ENCODE data around the gene IRS1. TPM values are rescaled to one million over a fixed set of nuclear protein-coding genes. Genes with fewer than 3 reads are reported as not detected.

IRS1 gene
- total RNA-seq, 1 experiment from 2014 or later = 38.8 TPM

DNA sequence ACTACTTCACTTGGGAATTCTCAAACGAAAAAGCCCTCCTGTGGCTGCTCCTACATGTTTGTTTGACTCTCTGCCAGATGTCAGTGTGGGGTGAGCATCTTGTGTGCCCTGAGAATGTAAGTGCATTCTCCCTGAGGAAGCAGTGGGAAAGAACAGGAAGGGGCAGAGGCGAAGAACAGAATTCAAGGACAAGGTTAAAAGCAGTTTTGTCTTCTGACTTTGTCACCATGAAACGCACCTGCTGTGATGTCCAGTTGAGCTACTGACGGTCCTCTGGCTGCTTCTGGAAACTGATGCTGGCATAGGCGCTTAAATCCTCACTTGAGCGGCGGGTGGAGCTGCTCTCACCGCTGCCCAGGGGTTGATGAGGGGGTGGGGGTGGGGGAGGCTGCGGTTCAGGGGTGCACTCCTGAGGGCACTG is 4.9 kb downstream of the IRS1 start:
- intact Hi-C loops (cut with micrococcal nuclease) = loop anchor here (1.0 to 10.0 kb wide), 6 partner anchors 52 to 1000 kb away; no protein-coding TSS in a partner anchor
- peaks cover 18% of the 10 kb centered on the region for H4K20me1 ChIP-seq (ENCODE audit: low read length)
- ATAC-seq (no peak), DNase-seq (peak; percentile 55)
- peaks cover 35% of the 10 kb centered on the region for H3K4me1 ChIP-seq (ENCODE audit: insufficient read depth, low read length)
- no peaks in the 10 kb centered on the region for H3K27me3 ChIP-seq (ENCODE audit: low read length)
- H3K79me2 ChIP-seq (ENCODE audit: low read length) = peaks cover 96% of the 10 kb centered on the region
- H3F3A ChIP-seq (ENCODE audit: low read length, unreplicated experiment) = no peaks in the 10 kb centered on the region
- peak overlapping the region; percentile 88 for H3K4me3 ChIP-seq (ENCODE audit: low read length)
- H3K9ac ChIP-seq (ENCODE audit: low read length) = peak overlapping the region; percentile 96
- TF ChIP-seq, protein P1, sequence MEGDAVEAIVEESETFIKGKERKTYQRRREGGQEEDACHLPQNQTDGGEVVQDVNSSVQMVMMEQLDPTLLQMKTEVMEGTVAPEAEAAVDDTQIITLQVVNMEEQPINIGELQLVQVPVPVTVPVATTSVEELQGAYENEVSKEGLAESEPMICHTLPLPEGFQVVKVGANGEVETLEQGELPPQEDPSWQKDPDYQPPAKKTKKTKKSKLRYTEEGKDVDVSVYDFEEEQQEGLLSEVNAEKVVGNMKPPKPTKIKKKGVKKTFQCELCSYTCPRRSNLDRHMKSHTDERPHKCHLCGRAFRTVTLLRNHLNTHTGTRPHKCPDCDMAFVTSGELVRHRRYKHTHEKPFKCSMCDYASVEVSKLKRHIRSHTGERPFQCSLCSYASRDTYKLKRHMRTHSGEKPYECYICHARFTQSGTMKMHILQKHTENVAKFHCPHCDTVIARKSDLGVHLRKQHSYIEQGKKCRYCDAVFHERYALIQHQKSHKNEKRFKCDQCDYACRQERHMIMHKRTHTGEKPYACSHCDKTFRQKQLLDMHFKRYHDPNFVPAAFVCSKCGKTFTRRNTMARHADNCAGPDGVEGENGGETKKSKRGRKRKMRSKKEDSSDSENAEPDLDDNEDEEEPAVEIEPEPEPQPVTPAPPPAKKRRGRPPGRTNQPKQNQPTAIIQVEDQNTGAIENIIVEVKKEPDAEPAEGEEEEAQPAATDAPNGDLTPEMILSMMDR (conservative IDR thresholded peaks at IDR 0.05; ENCODE audit: low read depth, low read length) = no peak
- TF ChIP-seq EZH2 (IDR thresholded peaks at IDR 0.05; ENCODE audit: low read length, unreplicated experiment) = no peak
- no peak for TF ChIP-seq EZH2phosphoT487 (IDR thresholded peaks at IDR 0.05; ENCODE audit: borderline replicate concordance, low read length)
- no peak overlapping the region for H2AFZ ChIP-seq (ENCODE audit: low read length)
- H3K36me3 ChIP-seq (ENCODE audit: low read depth, low read length) = peaks cover 55% of the 10 kb centered on the region
- BruUV-seq (replicated peaks) = no TSS peak
- H3K9me2 ChIP-seq (replicated peaks; ENCODE audit: low read length) = no peaks in the 10 kb centered on the region
- ChIA-PET CTCF (interaction anchor here (1.0 to 1.1 kb wide), 2 partner anchors 906 to 1130 kb away, joined by 3 to 5 read pairs; no protein-coding TSS in a partner anchor), POLR2A (ENCODE audit: unreplicated experiment) (no interaction called here)
- H3K4me2 ChIP-seq (ENCODE audit: low read length) = peak overlapping the region; percentile 97
- H3K9me3 ChIP-seq (ENCODE audit: low read length) = no peaks in the 10 kb centered on the region
- peak overlapping the region; percentile 88 for H3K27ac ChIP-seq (ENCODE audit: low read length)

DNA sequence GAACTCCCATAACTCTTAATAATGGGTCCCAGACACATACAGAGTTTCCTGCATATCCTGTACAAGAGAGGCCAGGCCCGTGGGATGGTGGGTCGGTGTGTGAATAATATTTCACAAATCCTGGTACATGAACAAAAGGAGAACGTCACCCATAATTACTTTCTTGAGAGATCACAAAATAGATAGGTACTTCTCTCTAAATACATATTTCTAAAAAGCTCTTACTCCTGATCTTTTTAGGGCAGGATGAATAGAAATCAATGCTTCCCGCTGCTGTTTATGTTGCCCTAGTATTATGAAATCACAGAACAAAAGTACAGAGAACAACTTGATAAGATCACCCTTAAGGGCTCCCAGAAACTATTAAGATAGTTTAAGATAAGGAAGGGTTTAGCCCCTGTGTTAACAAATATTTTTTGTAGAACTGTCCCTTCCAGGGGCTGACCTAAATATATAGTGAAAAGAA is 5.4 kb downstream of the IRS1 start:
- DNase-seq (no peak), ATAC-seq (no peak)
- Histone ChIP-seq H3F3A (ENCODE audit: low read length, unreplicated experiment) (no peaks in the 10 kb centered on the region), H3K36me3 (ENCODE audit: low read depth, low read length) (peaks cover 55% of the 10 kb centered on the region), H3K4me1 (ENCODE audit: insufficient read depth, low read length) (peaks cover 39% of the 10 kb centered on the region), H3K4me2 (ENCODE audit: low read length) (peak overlapping the region; percentile 97), H3K27ac (ENCODE audit: low read length) (peak overlapping the region; percentile 88), H3K4me3 (ENCODE audit: low read length) (peak overlapping the region; percentile 88), H2AFZ (ENCODE audit: low read length) (no peak overlapping the region), H3K27me3 (ENCODE audit: low read length) (no peaks in the 10 kb centered on the region), H3K79me2 (ENCODE audit: low read length) (peaks cover 98% of the 10 kb centered on the region), H4K20me1 (ENCODE audit: low read length) (peaks cover 18% of the 10 kb centered on the region), H3K9me2 (replicated peaks; ENCODE audit: low read length) (no peaks in the 10 kb centered on the region), H3K9ac (ENCODE audit: low read length) (peak overlapping the region; percentile 96), H3K9me3 (ENCODE audit: low read length) (no peaks in the 10 kb centered on the region)
- TF ChIP-seq EZH2 (IDR thresholded peaks at IDR 0.05; ENCODE audit: low read length, unreplicated experiment) (no peak), EZH2phosphoT487 (IDR thresholded peaks at IDR 0.05; ENCODE audit: borderline replicate concordance, low read length) (no peak)
- TF ChIP-seq, protein P1 (conservative IDR thresholded peaks at IDR 0.05; ENCODE audit: low read depth, low read length) = no peak
- CTCF ChIA-PET = interaction anchor here (1.0 to 1.1 kb wide), 2 partner anchors 905 to 1129 kb away, joined by 3 to 5 read pairs; no protein-coding TSS in a partner anchor
- BruUV-seq (replicated peaks) = TSS peak; percentile 2
- intact Hi-C loops (cut with micrococcal nuclease) = loop anchor here (1.0 to 10.0 kb wide), 5 partner anchors 52 to 999 kb away; no protein-coding TSS in a partner anchor
- POLR2A ChIA-PET (ENCODE audit: unreplicated experiment) = no interaction called here

DNA sequence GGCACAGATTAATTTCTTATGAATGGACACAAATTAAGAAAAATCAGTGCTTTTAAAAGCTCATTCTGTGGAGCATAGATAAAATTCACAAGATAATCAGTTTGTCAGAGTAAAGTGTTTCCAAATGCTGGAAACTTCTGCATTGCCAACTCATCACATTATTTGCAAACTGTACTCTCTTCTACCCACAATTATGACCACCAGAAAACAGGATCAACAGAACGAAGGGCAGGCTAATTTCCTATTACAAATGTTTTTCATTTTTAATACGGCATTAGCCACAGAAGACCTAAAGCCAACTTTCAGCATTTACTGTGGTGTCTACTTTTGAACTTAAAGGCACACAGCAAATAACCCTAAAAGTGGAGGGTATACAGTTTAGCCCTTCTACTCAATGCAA is 6.0 kb downstream of the IRS1 start:
- Histone ChIP-seq H3K9me2 (replicated peaks; ENCODE audit: low read length) (no peaks in the 10 kb centered on the region), H3K9me3 (ENCODE audit: low read length) (no peaks in the 10 kb centered on the region), H3K9ac (ENCODE audit: low read length) (peak overlapping the region; percentile 96), H3K4me1 (ENCODE audit: insufficient read depth, low read length) (peaks cover 39% of the 10 kb centered on the region), H3K36me3 (ENCODE audit: low read depth, low read length) (peaks cover 55% of the 10 kb centered on the region), H3F3A (ENCODE audit: low read length, unreplicated experiment) (no peaks in the 10 kb centered on the region), H2AFZ (ENCODE audit: low read length) (no peak overlapping the region), H4K20me1 (ENCODE audit: low read length) (peaks cover 18% of the 10 kb centered on the region), H3K27ac (ENCODE audit: low read length) (peak overlapping the region; percentile 88), H3K79me2 (ENCODE audit: low read length) (peaks cover 98% of the 10 kb centered on the region), H3K4me3 (ENCODE audit: low read length) (peak overlapping the region; percentile 88), H3K4me2 (ENCODE audit: low read length) (peak overlapping the region; percentile 97), H3K27me3 (ENCODE audit: low read length) (no peaks in the 10 kb centered on the region)
- TF ChIP-seq, protein P1 (conservative IDR thresholded peaks at IDR 0.05; ENCODE audit: low read depth, low read length) = no peak
- TF ChIP-seq EZH2phosphoT487 (IDR thresholded peaks at IDR 0.05; ENCODE audit: borderline replicate concordance, low read length) = no peak
- no peak for TF ChIP-seq EZH2 (IDR thresholded peaks at IDR 0.05; ENCODE audit: low read length, unreplicated experiment)
- BruUV-seq (replicated peaks) = no TSS peak
- POLR2A ChIA-PET (ENCODE audit: unreplicated experiment) = no interaction called here
- DNase-seq = no peak
- CTCF ChIA-PET = no interaction called here
- intact Hi-C loops (cut with micrococcal nuclease) = loop anchor here (1.0 to 10.0 kb wide), 7 partner anchors 51 to 999 kb away; no protein-coding TSS in a partner anchor
- ATAC-seq = no peak

All from PC-3 (cell line).